Common myeloid progenitor, CD34-positive (primary cell): Measurements from ENCODE around the gene IL20RA.

Experiments
- CTCF ChIA-PET: fragments of 350-600 bp; sonication (Branson Sonifier 250); formaldehyde crosslinking; loops from one replicate; lab custom pipeline; 2021; ENCODE audit warnings: antibody characterized with exemption; lab: Charles Lee
- POLR2A ChIA-PET: fragments of 350-600 bp; sonication (Branson Sonifier 250); formaldehyde crosslinking; loops from one replicate; lab custom pipeline; 2021; ENCODE audit warnings: antibody characterized with exemption; lab: Charles Lee
- DNase-seq, 3 donors: peaks; one replicate each; pipeline versions ENCODE4 v3.0.0 to v3.0.0-alpha.2; 2013
- H3K27ac ChIP-seq, 2 experiments: 1 replicate in 1 of 2; 2 replicates in 1 of 2; pipeline ENCODE4 v1.7.0; 2013; ENCODE audit warnings: inconsistent platforms in 2 of 2, low read length in 2 of 2, mild to moderate bottlenecking in 2 of 2, low read depth in 1 of 2, moderate library complexity in 1 of 2; ENCODE audit not compliant: severe bottlenecking in 2 of 2, insufficient read depth in 1 of 2, poor library complexity in 1 of 2
- H3K27me3 ChIP-seq, 5 experiments: replicated peaks in 2 of 5; 1 replicate in 3 of 5; 2 replicates in 2 of 5; pipeline versions ENCODE4 v1.6.1 to v1.7.0; 2013; ENCODE audit warnings: low read length in 4 of 5, mild to moderate bottlenecking in 2 of 5, moderate library complexity in 2 of 5, inconsistent platforms in 1 of 5; ENCODE audit not compliant: insufficient read depth in 5 of 5, control insufficient read depth in 4 of 5
- H3K36me3 ChIP-seq, 4 experiments: 1 replicate in 2 of 4; 2 replicates in 2 of 4; pipeline versions ENCODE4 v1.6.1 to v1.7.0; 2013; ENCODE audit warnings: low read length in 3 of 4, control low read depth in 1 of 4, mild to moderate bottlenecking in 1 of 4; ENCODE audit not compliant: control insufficient read depth in 4 of 4, insufficient read depth in 4 of 4
- H3K4me1 ChIP-seq, 4 experiments: 1 replicate in 3 of 4; 2 replicates in 1 of 4; pipeline versions ENCODE4 v1.6.1 to v1.7.1; 2013; ENCODE audit warnings: low read length in 3 of 4, mild to moderate bottlenecking in 3 of 4, control low read depth in 1 of 4, inconsistent platforms in 1 of 4, moderate library complexity in 1 of 4; ENCODE audit not compliant: control insufficient read depth in 4 of 4, insufficient read depth in 4 of 4; ENCODE audit errors: control extremely low read depth in 1 of 4
- H3K4me3 ChIP-seq, 7 experiments: 1 replicate in 4 of 7; 2 replicates in 3 of 7; pipeline versions ENCODE4 v1.5.1 to v1.7.0; 2013; ENCODE audit warnings: mild to moderate bottlenecking in 7 of 7, low read length in 6 of 7, moderate library complexity in 6 of 7, inconsistent platforms in 2 of 7, low read depth in 2 of 7, control low read depth in 1 of 7; ENCODE audit not compliant: insufficient read depth in 4 of 7, control insufficient read depth in 1 of 7; ENCODE audit errors: extremely low read depth in 1 of 7
- H3K9me3 ChIP-seq, 5 experiments: 1 replicate in 4 of 5; 2 replicates in 1 of 5; pipeline versions ENCODE4 v1.6.1 to v1.7.1; 2013; ENCODE audit warnings: low read length in 4 of 5, mild to moderate bottlenecking in 2 of 5, inconsistent platforms in 1 of 5, low read depth in 1 of 5, moderate library complexity in 1 of 5; ENCODE audit not compliant: control insufficient read depth in 4 of 5, insufficient read depth in 2 of 5; ENCODE audit errors: control extremely low read depth in 1 of 5
- WGBS: methylation state at CpG from one replicate; pipeline ENCODE4 v1.1.5; 2013; ENCODE audit not compliant: insufficient coverage; 5-methylcytosine and 5-hydroxymethylcytosine counted together

The IL20RA gene

DNA sequence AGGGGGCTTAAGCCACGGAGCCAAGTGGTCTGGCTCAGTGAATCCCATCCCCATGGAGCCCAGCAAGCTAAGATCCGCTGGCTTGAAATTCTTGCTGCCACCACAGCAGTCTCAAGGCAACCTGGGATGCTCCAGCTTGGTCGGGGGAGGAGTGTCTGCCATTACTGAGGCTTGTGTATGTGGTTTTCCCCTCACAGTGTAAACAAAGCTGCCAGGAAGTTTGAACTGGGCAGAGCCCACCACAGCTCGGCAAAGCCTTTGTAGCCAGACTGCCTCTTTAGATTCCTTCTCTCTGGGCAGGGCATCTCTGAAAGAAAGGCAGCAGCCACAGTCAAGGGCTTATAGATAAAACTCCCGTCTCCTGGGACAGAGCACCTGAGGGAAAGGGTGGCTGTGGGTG, 25.5 kb upstream of the IL20RA start:
- Histone ChIP-seq H3K4me1 (no peaks in the 10 kb centered on the region), H3K27me3 (peaks cover 0 to 21% (median 3%) of the 10 kb centered on the region in 5 experiments), H3K27ac (no peak overlapping the region), H3K9me3 (peaks cover 0 to 15% (median 0%) of the 10 kb centered on the region in 5 experiments), H3K4me3 (no peak overlapping the region), H3K36me3 (no peaks in the 10 kb centered on the region)
- POLR2A ChIA-PET = no interaction called here
- DNase-seq = no peak
- WGBS = 57% methylated on average over 5 of the region's 5 CpGs
- CTCF ChIA-PET = no interaction called here

GRCh38 chr6:137067399-137067798, 22.6 kb upstream of the IL20RA start:
- ChIA-PET CTCF (interaction anchor here (2.9 kb wide), 1 partner anchor 10 kb away, joined by 13 read pairs; no protein-coding TSS in a partner anchor), POLR2A (interaction anchor here (0.7 kb wide), 1 partner anchor 26 kb away, joined by 3 read pairs; no protein-coding TSS in a partner anchor)
- WGBS = no CpG with 5 or more reads among the region's 2 CpGs
- Histone ChIP-seq H3K4me1 (no peaks in the 10 kb centered on the region), H3K9me3 (peaks cover 0 to 12% (median 0%) of the 10 kb centered on the region in 5 experiments), H3K27me3 (peaks cover 0 to 23% (median 3%) of the 10 kb centered on the region in 5 experiments), H3K4me3 (no peak overlapping the region), H3K27ac (no peak overlapping the region), H3K36me3 (no peaks in the 10 kb centered on the region)
- no peak for DNase-seq

GRCh38 chr6:137058037-137058436, 13.3 kb upstream of the IL20RA start:
- ChIA-PET POLR2A (no interaction called here), CTCF (interaction anchor here (1.0 kb wide), 1 partner anchor 15 kb away, joined by 4 read pairs; no protein-coding TSS in a partner anchor)
- Histone ChIP-seq H3K27ac (no peak overlapping the region), H3K9me3 (no peaks in the 10 kb centered on the region), H3K27me3 (peaks cover 0 to 21% (median 3%) of the 10 kb centered on the region in 5 experiments), H3K36me3 (no peaks in the 10 kb centered on the region), H3K4me3 (no peak overlapping the region), H3K4me1 (no peaks in the 10 kb centered on the region)
- no peak for DNase-seq
- WGBS = 100% methylated on average over 2 of the region's 3 CpGs

GRCh38 chr6:137056121-137056880, 11.5 kb upstream of the IL20RA start:
- DNase-seq = no peak
- Histone ChIP-seq H3K4me3 (no peak overlapping the region), H3K9me3 (no peaks in the 10 kb centered on the region), H3K4me1 (no peaks in the 10 kb centered on the region), H3K27ac (no peak overlapping the region), H3K27me3 (peaks cover 2 to 35% (median 8%) of the 10 kb centered on the region in 5 experiments), H3K36me3 (no peaks in the 10 kb centered on the region)
- POLR2A ChIA-PET = no interaction called here
- CTCF ChIA-PET = interaction anchor here (0.7 to 1.5 kb wide), 2 partner anchors 13 to 20 kb away, joined by 3 read pairs; no protein-coding TSS in a partner anchor
- 100% methylated on average over 2 of the region's 3 CpGs for WGBS

GRCh38 chr6:137051790-137052472, 7.2 kb upstream of the IL20RA start:
- POLR2A ChIA-PET = no interaction called here
- Histone ChIP-seq H3K4me3 (no peak overlapping the region), H3K27ac (no peak overlapping the region), H3K27me3 (peaks cover 18 to 78% (median 24%) of the 10 kb centered on the region in 5 experiments), H3K36me3 (no peaks in the 10 kb centered on the region), H3K4me1 (no peaks in the 10 kb centered on the region), H3K9me3 (peaks cover 0 to 3% (median 0%) of the 10 kb centered on the region in 5 experiments)
- CTCF ChIA-PET = interaction anchor here (0.6 kb wide), 1 partner anchor 10 kb away, joined by 3 read pairs; no protein-coding TSS in a partner anchor
- 97% methylated on average over 2 of the region's 3 CpGs for WGBS
- no peak for DNase-seq

GRCh38 chr6:137049095-137049494, 4.3 kb upstream of the IL20RA start:
- Histone ChIP-seq H3K27ac (no peak overlapping the region), H3K4me3 (no peak overlapping the region), H3K4me1 (peaks cover 0 to 9% (median 7%) of the 10 kb centered on the region in 4 experiments), H3K36me3 (no peaks in the 10 kb centered on the region), H3K27me3 (peaks cover 22 to 88% (median 34%) of the 10 kb centered on the region in 5 experiments), H3K9me3 (peaks cover 0 to 3% (median 0%) of the 10 kb centered on the region in 5 experiments)
- ChIA-PET POLR2A (no interaction called here), CTCF (no interaction called here)
- no CpG with 5 or more reads among the region's 2 CpGs for WGBS
- DNase-seq = no peak
